IMR-90 (cell line): ENCODE results near the gene OR10D3. TPM values are rescaled to one million over a fixed set of nuclear protein-coding genes. Genes with fewer than 3 reads are reported as not detected.

Source experiments
- ATAC-seq: fragments of 200-7000 bp; cut with Tn5 transposase; 2 replicates; pipeline ENCODE4 v1.9.1; 2020; ENCODE audit warnings: low read depth, mild to moderate bottlenecking, moderate library complexity
- BruUV-seq: library from RNA; stranded (reverse); fragments of 400-500 nt; replicated peaks from 2 replicates; lab custom pipeline; 2021; lab: Mats Ljungman, UMichigan
- CTCF ChIA-PET: fragments of 300-600 bp; formaldehyde crosslinking; extraction: SDS; loops from one replicate; lab custom pipeline; 2021; ENCODE audit warnings: antibody characterized with exemption; lab: Yijun Ruan, JAX
- POLR2A ChIA-PET: fragments of 300-600 bp; sonication (Branson Sonifier 250); formaldehyde crosslinking; loops from one replicate; lab custom pipeline; 2022; ENCODE audit warnings: antibody characterized with exemption; ENCODE audit not compliant: unreplicated experiment; lab: Charles Lee
- DNase-seq: peaks from one replicate; pipeline ENCODE4 v3.0.0; 2013
- H2AFZ ChIP-seq: replicated peaks from 2 replicates; pipeline ENCODE3; 2013; ENCODE audit warnings: low read length, mild to moderate bottlenecking; ENCODE audit not compliant: poor library complexity
- H2AK5ac ChIP-seq: 2 replicates; pipeline ENCODE4 v1.6.1; 2013; ENCODE audit warnings: low read depth, low read length, inconsistent platforms
- H2AK9ac ChIP-seq: replicated peaks from 2 replicates; pipeline ENCODE3; 2013; ENCODE audit warnings: mild to moderate bottlenecking, low read depth, low read length, moderate library complexity; ENCODE audit not compliant: poor library complexity
- H2BK120ac ChIP-seq: 2 replicates; pipeline ENCODE4 v1.6.1; 2013; ENCODE audit warnings: low read depth, low read length, inconsistent platforms
- H2BK15ac ChIP-seq: 3 replicates; pipeline ENCODE4 v1.6.1; 2013; ENCODE audit warnings: low read depth, low read length, inconsistent platforms
- H2BK20ac ChIP-seq: 2 replicates; pipeline ENCODE4 v1.6.1; 2013; ENCODE audit warnings: low read depth, mild to moderate bottlenecking, inconsistent platforms, low read length, moderate library complexity
- H2BK5ac ChIP-seq: 2 replicates; pipeline ENCODE4 v1.6.1; 2013; ENCODE audit warnings: mild to moderate bottlenecking, low read depth, low read length, inconsistent platforms; ENCODE audit not compliant: poor library complexity, severe bottlenecking
- H3K14ac ChIP-seq: replicated peaks from 2 replicates; pipeline ENCODE4 v1.6.1; 2013; ENCODE audit warnings: low read depth, low read length, inconsistent platforms
- H3K18ac ChIP-seq: 2 replicates; pipeline ENCODE4 v1.6.1; 2013; ENCODE audit warnings: low read depth, low read length, control low read depth
- H3K23ac ChIP-seq: 2 replicates; pipeline ENCODE4 v1.6.1; 2013; ENCODE audit warnings: low read depth, low read length, inconsistent platforms
- H3K27ac ChIP-seq: 2 replicates; pipeline ENCODE4 v1.5.1; 2013; ENCODE audit warnings: mild to moderate bottlenecking, control low read depth, low read length; ENCODE audit not compliant: insufficient read depth
- H3K27me3 ChIP-seq: 2 replicates; pipeline ENCODE4 v1.6.1; 2013; ENCODE audit warnings: low read length; ENCODE audit not compliant: control insufficient read depth, insufficient read depth
- H3K36me3 ChIP-seq: 2 replicates; pipeline ENCODE4 v1.6.1; 2013; ENCODE audit warnings: low read length, mixed read lengths; ENCODE audit not compliant: control insufficient read depth, insufficient read depth
- H3K4ac ChIP-seq: 2 replicates; pipeline ENCODE4 v1.6.1; 2013; ENCODE audit warnings: low read depth, low read length, inconsistent platforms
- H3K4me1 ChIP-seq: 2 replicates; pipeline ENCODE4 v1.6.1; 2013; ENCODE audit warnings: low read length, mixed read lengths; ENCODE audit not compliant: control insufficient read depth, insufficient read depth
- H3K4me2 ChIP-seq: 2 replicates; pipeline ENCODE4 v1.6.1; 2013; ENCODE audit warnings: low read depth, mild to moderate bottlenecking, control low read depth, low read length, moderate library complexity
- H3K4me3 ChIP-seq: 2 replicates; pipeline ENCODE4 v1.5.1; 2013; ENCODE audit warnings: low read depth, mild to moderate bottlenecking, control low read depth, low read length, moderate library complexity; ENCODE audit not compliant: insufficient read depth
- H3K56ac ChIP-seq: 2 replicates; pipeline ENCODE4 v1.6.1; 2013; ENCODE audit warnings: low read length, inconsistent platforms; ENCODE audit not compliant: insufficient read depth; ENCODE audit errors: extremely low read depth
- H3K79me1 ChIP-seq, 2 experiments: 2 replicates each; pipeline ENCODE4 v1.6.1; 2013; ENCODE audit warnings: low read length in 2 of 2, inconsistent platforms in 1 of 2, low read depth in 1 of 2
- H3K9ac ChIP-seq: 2 replicates; pipeline ENCODE4 v1.6.1; 2013; ENCODE audit warnings: low read depth, low read length, control low read depth
- H3K9me1 ChIP-seq: 2 replicates; pipeline ENCODE4 v1.6.1; 2013; ENCODE audit warnings: low read length, inconsistent platforms; ENCODE audit not compliant: insufficient read depth
- H3K9me3 ChIP-seq: 2 replicates; pipeline ENCODE4 v1.6.1; 2013; ENCODE audit warnings: low read length; ENCODE audit not compliant: control insufficient read depth, insufficient read depth
- H4K20me1 ChIP-seq: 2 replicates; pipeline ENCODE4 v1.6.1; 2013; ENCODE audit warnings: low read length, inconsistent platforms; ENCODE audit not compliant: insufficient read depth
- H4K5ac ChIP-seq: 2 replicates; pipeline ENCODE4 v1.6.1; 2013; ENCODE audit warnings: mild to moderate bottlenecking, low read depth, low read length, control low read depth
- H4K8ac ChIP-seq, 2 experiments: 2 replicates each; pipeline ENCODE4 v1.6.1; 2013; ENCODE audit warnings: low read depth in 2 of 2, low read length in 2 of 2, control low read depth in 1 of 2, inconsistent platforms in 1 of 2
- H4K91ac ChIP-seq: 2 replicates; pipeline ENCODE4 v1.6.1; 2013; ENCODE audit warnings: low read depth, low read length, inconsistent platforms; ENCODE audit not compliant: insufficient read depth
- BHLHE40 ChIP-seq: fragments of 150-350 bp; IDR thresholded peaks from 2 replicates; pipeline ENCODE4 v1.6.1; 2016; ENCODE audit warnings: mild to moderate bottlenecking, low read depth, low read length
- CEBPB ChIP-seq: IDR thresholded peaks from 2 replicates; pipeline ENCODE4 v1.6.1; 2012; ENCODE audit warnings: low read depth, low read length, improper control_type of control experiment
- CHD1 ChIP-seq: IDR thresholded peaks from 2 replicates; pipeline ENCODE4 v1.6.1; 2012; ENCODE audit warnings: low read depth, low read length, improper control_type of control experiment
- CTCF ChIP-seq: conservative IDR thresholded peaks from 2 replicates; pipeline ENCODE4 v1.5.1; 2012; ENCODE audit warnings: mild to moderate bottlenecking, low read depth, low read length, improper control_type of control experiment
- ELK1 ChIP-seq: fragments of 150-350 bp; IDR thresholded peaks from 2 replicates; pipeline ENCODE4 v1.6.1; 2016; ENCODE audit warnings: low read depth, mild to moderate bottlenecking, low read length, moderate library complexity, borderline replicate concordance
- MAFK ChIP-seq: IDR thresholded peaks from 2 replicates; pipeline ENCODE4 v1.6.1; 2012; ENCODE audit warnings: low read depth, low read length, improper control_type of control experiment
- MAZ ChIP-seq: IDR thresholded peaks from 2 replicates; pipeline ENCODE4 v1.6.1; 2012; ENCODE audit warnings: low read depth, mild to moderate bottlenecking, low read length, improper control_type of control experiment, moderate library complexity, borderline replicate concordance
- NFE2L2 ChIP-seq: fragments of 150-350 bp; IDR thresholded peaks from 2 replicates; pipeline ENCODE4 v1.6.1; 2016; ENCODE audit warnings: low read depth, mild to moderate bottlenecking, low read length
- POLR2A ChIP-seq: IDR thresholded peaks from 2 replicates; pipeline ENCODE4 v1.6.1; 2012; ENCODE audit warnings: mild to moderate bottlenecking, low read depth, low read length
- RAD21 ChIP-seq: IDR thresholded peaks from 2 replicates; pipeline ENCODE4 v1.6.1; 2012; ENCODE audit warnings: low read length, improper control_type of control experiment
- RCOR1 ChIP-seq: IDR thresholded peaks from 2 replicates; pipeline ENCODE4 v1.6.1; 2012; ENCODE audit warnings: mild to moderate bottlenecking, low read length, improper control_type of control experiment; ENCODE audit not compliant: insufficient replicate concordance
- SMC3 ChIP-seq: fragments of 150-350 bp; IDR thresholded peaks from 2 replicates; pipeline ENCODE4 v1.6.1; 2016; ENCODE audit warnings: low read depth, mild to moderate bottlenecking, antibody characterized with exemption, low read length, moderate library complexity
- USF2 ChIP-seq: fragments of 150-350 bp; IDR thresholded peaks from 2 replicates; pipeline ENCODE4 v1.6.1; 2017; ENCODE audit warnings: mild to moderate bottlenecking, antibody characterized with exemption, low read length, low read depth
- WGBS, 2 experiments: methylation state at CpG; one replicate each; pipeline versions ENCODE4 v1.1.5 to v1.1.7; 2013; ENCODE audit warnings: missing lambda C conversion rate in 2 of 2; ENCODE audit not compliant: insufficient read length in 1 of 2; ENCODE audit errors: extremely low coverage in 2 of 2; 5-methylcytosine and 5-hydroxymethylcytosine counted together
- dilution Hi-C: fragments of 300-500 bp; cut with HindIII; formaldehyde crosslinking; loops from one replicate; pipeline ENCODE4 v1.14.3; 2018; ENCODE audit warnings: low sequenced_read_pairs; ENCODE audit not compliant: unreplicated experiment
- in situ Hi-C: fragments of 300-500 bp; cut with MboI; formaldehyde crosslinking; loops from 3 replicates; pipeline ENCODE4 v1.14.3; 2019; ENCODE audit warnings: low sequenced_read_pairs, inconsistent platforms, mixed read lengths
- intact Hi-C: fragments of 100-400 bp; cut with micrococcal nuclease; formaldehyde crosslinking; loops from 2 replicates; pipeline ENCODE4 v1.10.0; 2022
- polyA plus RNA-seq, 3 experiments: library from polyadenylated mRNA; depleted of rRNA; stranded (reverse); fragments of >200 nt; gene quantifications; 2 replicates each; pipeline ENCODE4 v1.2.3, GENCODE V29; 2012; ENCODE audit warnings: low replicate concordance in 1 of 3
- total RNA-seq: library from RNA; depleted of rRNA; stranded (reverse); fragments of >200 nt; gene quantifications from 2 replicates; pipeline ENCODE4 v1.2.3, GENCODE V29; 2012

The OR10D3 gene
- total and polyA plus RNA-seq, 2 of the 4 experiments (the other 2 are of a cell fraction), result not detected

- DNase-seq, result no peak
- Histone ChIP-seq H4K20me1 (no peaks in the 10 kb centered on the region), H2AFZ (no peak overlapping the region), H3K14ac (no peak overlapping the region), H3K9me3 (no peaks in the 10 kb centered on the region), H2BK15ac (no peak overlapping the region), H3K23ac (no peak overlapping the region), H3K4me1 (no peaks in the 10 kb centered on the region), H3K4ac (no peak overlapping the region), H3K27me3 (no peaks in the 10 kb centered on the region), H4K8ac (no peak overlapping the region), H3K4me3 (no peak overlapping the region), H3K79me1 (no peaks in the 10 kb centered on the region), H2BK20ac (no peak overlapping the region), H2AK5ac (no peak overlapping the region), H4K91ac (no peak overlapping the region), H4K5ac (no peak overlapping the region), H2BK5ac (no peak overlapping the region), H3K9ac (no peak overlapping the region), H2AK9ac (no peak overlapping the region), H3K36me3 (no peaks in the 10 kb centered on the region), H3K56ac (no peak overlapping the region), H3K18ac (no peak overlapping the region), H2BK120ac (no peak overlapping the region), H3K27ac (no peak overlapping the region), H3K4me2 (no peak overlapping the region), H3K9me1 (no peaks in the 10 kb centered on the region)
- no peak for ATAC-seq
- WGBS, 2 experiments, result 90% methylated on average over 5 of the region's 16 CpGs; no CpG with 5 or more reads in 1 of the 2 experiments
- in situ Hi-C loops, result no loop called here
- TF ChIP-seq CEBPB (no peak), MAZ (no peak), ELK1 (no peak), SMC3 (no peak), USF2 (no peak), CTCF (no peak), RAD21 (no peak), CHD1 (no peak), RCOR1 (no peak), NFE2L2 (no peak), MAFK (no peak), POLR2A (no peak), BHLHE40 (no peak)
- intact Hi-C loops, result no loop called here
- ChIA-PET POLR2A (no interaction called here), CTCF (no interaction called here)
- dilution Hi-C loops, result no loop called here
- BruUV-seq, result no TSS peak
Measured at GRCh38 chr11:124200671-124201070, 17.5 kb downstream of the OR10D3 start.
